ENCODE results near the gene INAVA. TPM values are rescaled to one million over a fixed set of nuclear protein-coding genes. Genes with fewer than 3 reads are reported as not detected.
"Not testable (repeated sequence)": the region's sequence is repeated elsewhere in the genome, so short reads cannot be mapped to it uniquely, and the experiment has no call there.

INAVA gene
- total RNA-seq, 1 experiment from 2014 or later, result 36.8 TPM

GRCh38 chr1:200960948-200961340, 66.2 kb downstream of the INAVA start:
- H3K79me2 ChIP-seq (ENCODE audit: insufficient read depth, low read length), result no peaks in the 10 kb centered on the region
- H4K8ac ChIP-seq (replicated peaks; ENCODE audit: insufficient read length, low read depth, low read length), result no peak overlapping the region
- H3K27me3 ChIP-seq (ENCODE audit: insufficient read depth, low read length), result no peaks in the 10 kb centered on the region
- H3K9ac ChIP-seq (ENCODE audit: extremely low read depth, insufficient read length, low read length), result no peak overlapping the region
- H2AFZ ChIP-seq (ENCODE audit: low read length), result no peak overlapping the region
- Mint-ChIP-seq H3K4me3 (no peak overlapping the region), H3K4me1 (peaks cover 6 to 11% of the 10 kb centered on the region in 2 experiments), H3K9me3 (no peaks in the 10 kb centered on the region), H3K36me3 (ENCODE audit: insufficient read depth in 1 of 3, low read depth in 3 of 3) (no peaks in the 10 kb centered on the region), H3K27ac (no peak overlapping the region), H3K27me3 (ENCODE audit: low read depth) (peaks cover 5% of the 10 kb centered on the region)
- H4K91ac ChIP-seq (ENCODE audit: insufficient read length, low read depth, low read length), result no peak overlapping the region
- H2AK5ac ChIP-seq (ENCODE audit: insufficient read length, low read length), result no peak overlapping the region
- H3K4ac ChIP-seq (ENCODE audit: low read depth, low read length), result no peak overlapping the region
- no peak overlapping the region for H3K27ac ChIP-seq (ENCODE audit: insufficient read length, low read depth, low read length)
- H4K20me1 ChIP-seq (ENCODE audit: control insufficient read depth, insufficient read depth, insufficient read length), result no peaks in the 10 kb centered on the region
- H3T11ph ChIP-seq (ENCODE audit: low read length), result no peak overlapping the region
- WGBS (ENCODE audit: extremely low coverage, insufficient read length, low lambda C conversion rate), result no CpG with 5 or more reads among the region's 4 CpGs
- H3K4me1 ChIP-seq (ENCODE audit: insufficient read depth, low read length), result no peaks in the 10 kb centered on the region
- no peak overlapping the region for H2BK120ac ChIP-seq (ENCODE audit: low read depth, low read length, poor library complexity, severe bottlenecking)
- H3K23me2 ChIP-seq (ENCODE audit: insufficient read length, low read depth, low read length, poor library complexity, severe bottlenecking), result no peaks in the 10 kb centered on the region
- H2BK12ac ChIP-seq (ENCODE audit: insufficient read length, low read depth, low read length), result no peak overlapping the region
- H3K4me2 ChIP-seq (ENCODE audit: insufficient read depth, insufficient read length, low read length), result no peak overlapping the region
- H3K18ac ChIP-seq (ENCODE audit: insufficient read length, low read depth, low read length), result no peak overlapping the region
- H2BK20ac ChIP-seq (ENCODE audit: low read depth, low read length, poor library complexity, severe bottlenecking), result no peak overlapping the region
- no peak overlapping the region for H3K14ac ChIP-seq (ENCODE audit: insufficient read depth, low read length)
- H2BK15ac ChIP-seq (ENCODE audit: low read depth, low read length), result no peak overlapping the region
- no peaks in the 10 kb centered on the region for H3K9me3 ChIP-seq (ENCODE audit: control insufficient read depth, low read depth, low read length)
- H3K56ac ChIP-seq (ENCODE audit: insufficient read length, low read depth, low read length), result no peak overlapping the region
- no peaks in the 10 kb centered on the region for H3K79me1 ChIP-seq (ENCODE audit: insufficient read depth, low read depth, low read length, poor library complexity, severe bottlenecking)
- no peak overlapping the region for H4K5ac ChIP-seq (ENCODE audit: insufficient read length, low read depth, low read length)
- TF ChIP-seq, protein P1, sequence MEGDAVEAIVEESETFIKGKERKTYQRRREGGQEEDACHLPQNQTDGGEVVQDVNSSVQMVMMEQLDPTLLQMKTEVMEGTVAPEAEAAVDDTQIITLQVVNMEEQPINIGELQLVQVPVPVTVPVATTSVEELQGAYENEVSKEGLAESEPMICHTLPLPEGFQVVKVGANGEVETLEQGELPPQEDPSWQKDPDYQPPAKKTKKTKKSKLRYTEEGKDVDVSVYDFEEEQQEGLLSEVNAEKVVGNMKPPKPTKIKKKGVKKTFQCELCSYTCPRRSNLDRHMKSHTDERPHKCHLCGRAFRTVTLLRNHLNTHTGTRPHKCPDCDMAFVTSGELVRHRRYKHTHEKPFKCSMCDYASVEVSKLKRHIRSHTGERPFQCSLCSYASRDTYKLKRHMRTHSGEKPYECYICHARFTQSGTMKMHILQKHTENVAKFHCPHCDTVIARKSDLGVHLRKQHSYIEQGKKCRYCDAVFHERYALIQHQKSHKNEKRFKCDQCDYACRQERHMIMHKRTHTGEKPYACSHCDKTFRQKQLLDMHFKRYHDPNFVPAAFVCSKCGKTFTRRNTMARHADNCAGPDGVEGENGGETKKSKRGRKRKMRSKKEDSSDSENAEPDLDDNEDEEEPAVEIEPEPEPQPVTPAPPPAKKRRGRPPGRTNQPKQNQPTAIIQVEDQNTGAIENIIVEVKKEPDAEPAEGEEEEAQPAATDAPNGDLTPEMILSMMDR (conservative IDR thresholded peaks at IDR 0.05), result no peak
- H2BK5ac ChIP-seq (ENCODE audit: insufficient read length, low read length), result no peak overlapping the region
- no peak overlapping the region for H3K23ac ChIP-seq (ENCODE audit: insufficient read length, low read depth, low read length)
- no peak for DNase-seq

GRCh38 chr1:200962151-200962550, 67.5 kb downstream of the INAVA start:
- not testable (repeated sequence) for H3K36me3 Mint-ChIP-seq (ENCODE audit: insufficient read depth in 1 of 3, low read depth in 3 of 3); H3K27me3 ChIP-seq (ENCODE audit: insufficient read depth, low read length); H3K27ac ChIP-seq (ENCODE audit: insufficient read length, low read depth, low read length); H3K14ac ChIP-seq (ENCODE audit: insufficient read depth, low read length); H3K4me2 ChIP-seq (ENCODE audit: insufficient read depth, insufficient read length, low read length); H3K9ac ChIP-seq (ENCODE audit: extremely low read depth, insufficient read length, low read length); H2AFZ ChIP-seq (ENCODE audit: low read length); H3K79me2 ChIP-seq (ENCODE audit: insufficient read depth, low read length); H3K27me3 Mint-ChIP-seq (ENCODE audit: low read depth); H2BK12ac ChIP-seq (ENCODE audit: insufficient read length, low read depth, low read length); H3K79me1 ChIP-seq (ENCODE audit: insufficient read depth, low read depth, low read length, poor library complexity, severe bottlenecking); H4K5ac ChIP-seq (ENCODE audit: insufficient read length, low read depth, low read length); H2AK5ac ChIP-seq (ENCODE audit: insufficient read length, low read length); H3K4ac ChIP-seq (ENCODE audit: low read depth, low read length); H3K9me3 ChIP-seq (ENCODE audit: control insufficient read depth, low read depth, low read length); H3K56ac ChIP-seq (ENCODE audit: insufficient read length, low read depth, low read length); H3K9me3 Mint-ChIP-seq; DNase-seq; H3K4me1 ChIP-seq (ENCODE audit: insufficient read depth, low read length); H3K27ac Mint-ChIP-seq; H2BK5ac ChIP-seq (ENCODE audit: insufficient read length, low read length); H3K18ac ChIP-seq (ENCODE audit: insufficient read length, low read depth, low read length); H4K8ac ChIP-seq (replicated peaks; ENCODE audit: insufficient read length, low read depth, low read length); H2BK20ac ChIP-seq (ENCODE audit: low read depth, low read length, poor library complexity, severe bottlenecking); H2BK120ac ChIP-seq (ENCODE audit: low read depth, low read length, poor library complexity, severe bottlenecking); H3K23ac ChIP-seq (ENCODE audit: insufficient read length, low read depth, low read length); H2BK15ac ChIP-seq (ENCODE audit: low read depth, low read length); H3K23me2 ChIP-seq (ENCODE audit: insufficient read length, low read depth, low read length, poor library complexity, severe bottlenecking); H4K91ac ChIP-seq (ENCODE audit: insufficient read length, low read depth, low read length); H3T11ph ChIP-seq (ENCODE audit: low read length); H4K20me1 ChIP-seq (ENCODE audit: control insufficient read depth, insufficient read depth, insufficient read length); H3K4me3 Mint-ChIP-seq
- peaks cover 6 to 11% of the 10 kb centered on the region in 2 experiments for H3K4me1 Mint-ChIP-seq
- WGBS (ENCODE audit: extremely low coverage, insufficient read length, low lambda C conversion rate), result no CpG with 5 or more reads among the region's 11 CpGs

All from H9 (cell line).